Body of pancreas (tissue), 4 donors: Measurements from ENCODE around the gene SEMA3E. TPM values are rescaled to one million over a fixed set of nuclear protein-coding genes. Genes with fewer than 3 reads are reported as not detected.
A peak's percentile ranks its signal among the peaks of the same experiment; 100 is the strongest.

Experiments
- ATAC-seq: fragments of 150-250 bp; one replicate; pipeline ENCODE4 v1.9.1; 2016
- DNase-seq, 4 donors: peaks; one replicate each; pipeline ENCODE4 v3.0.0-alpha.2; 2019
- H3K27ac ChIP-seq, 4 donors: fragments of 200-600 bp; sonication (generic); 1 replicate in 3 of 4; 2 replicates in 1 of 4; pipeline versions ENCODE4 v1.5.1 to v1.6.1; 2016 to 2019; ENCODE audit warnings: mild to moderate bottlenecking in 1 of 4, mixed read lengths in 1 of 4, moderate library complexity in 1 of 4
- H3K27me3 ChIP-seq, 2 donors: fragments of 200-600 bp; sonication (generic); one replicate each; pipeline ENCODE4 v1.6.0; 2016; ENCODE audit warnings: mild to moderate bottlenecking in 1 of 2
- H3K36me3 ChIP-seq, 2 donors: fragments of 200-600 bp; sonication (generic); replicated peaks in 1 of 2; 2 replicates each; pipeline ENCODE4 v1.5.1; 2016; ENCODE audit warnings: low read depth in 2 of 2; ENCODE audit not compliant: insufficient read depth in 1 of 2
- H3K4me1 ChIP-seq: fragments of 200-600 bp; sonication (generic); one replicate; pipeline ENCODE4 v1.6.0; 2016
- H3K4me3 ChIP-seq, 2 donors: fragments of 200-600 bp; sonication (generic); 1 replicate in 1 of 2; 2 replicates in 1 of 2; pipeline ENCODE4 v1.5.1; 2016 to 2019
- H3K9me3 ChIP-seq, 3 donors: fragments of 200-600 bp; sonication (generic); 1 replicate in 2 of 3; 2 replicates in 1 of 3; pipeline ENCODE4 v1.5.1; 2016
- POLR2A ChIP-seq, 3 donors: fragments of 450-650 bp; IDR thresholded peaks; one replicate each; pipeline ENCODE4 v1.6.1; 2016; ENCODE audit warnings: antibody characterized with exemption in 3 of 3, mild to moderate bottlenecking in 2 of 3
- WGBS, 2 donors: methylation state at CpG; one replicate each; pipeline ENCODE4 v1.1.5; 2017; 5-methylcytosine and 5-hydroxymethylcytosine counted together
- intact Hi-C: fragments of 100-400 bp; cut with DNase I; formaldehyde crosslinking; loops from one replicate; pipeline ENCODE4 v1.15.1; 2023
- total RNA-seq, 2 donors: library from RNA; depleted of rRNA; stranded (reverse); fragments of >200 nt; gene quantifications; one replicate each; pipeline ENCODE4 v1.1.0, GENCODE V29; 2016
- TF ChIP-seq, protein P1 (sequence below), 7 experiments: fragments of 450-650 bp in 4 of 7; fragments of 200-600 bp in 3 of 7; sonication (generic) in 3 of 7; IDR thresholded peaks; one replicate each; pipeline ENCODE4 v1.5.1; 2016 to 2019; ENCODE audit warnings: antibody characterized with exemption in 7 of 7

SEMA3E gene
- total RNA-seq, 2 donors from 2014 or later = under 0.01 to 20.5 TPM

DNA sequence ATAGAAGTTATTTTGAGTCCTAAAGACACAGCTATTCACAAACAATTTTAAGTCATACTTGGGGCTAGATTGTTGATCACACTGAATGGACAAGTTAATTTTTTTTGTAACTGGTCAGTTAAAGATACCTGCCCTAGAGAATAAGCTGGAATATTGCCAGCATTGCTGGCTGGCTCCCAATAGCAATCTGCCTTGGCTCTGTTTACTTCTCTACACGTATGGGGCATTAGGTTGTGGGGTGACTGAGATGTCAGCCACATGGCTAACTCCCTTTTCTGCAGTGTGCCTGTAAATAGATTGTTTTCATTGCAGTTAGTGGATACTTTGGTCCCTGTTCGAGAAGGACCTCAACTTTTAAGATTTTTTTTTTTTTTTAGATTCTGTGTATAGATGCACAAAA lies 128.2 kb downstream of the SEMA3E start:
- no peaks in the 10 kb centered on the region for H3K27me3 ChIP-seq
- no peaks in the 10 kb centered on the region for H3K36me3 ChIP-seq
- intact Hi-C loops = no loop called here
- no peak overlapping the region for H3K4me3 ChIP-seq
- DNase-seq (peak in 2 of 4 donors; percentile 12 to 13), ATAC-seq (no peak)
- H3K27ac ChIP-seq = no peak overlapping the region
- H3K9me3 ChIP-seq = no peaks in the 10 kb centered on the region
- no peaks in the 10 kb centered on the region for H3K4me1 ChIP-seq
- WGBS, 2 donors = 0 to 14% methylated on average over 2 of the region's 2 CpGs
- no peak for TF ChIP-seq POLR2A (IDR thresholded peaks at IDR 0.05)
- TF ChIP-seq, protein P1, sequence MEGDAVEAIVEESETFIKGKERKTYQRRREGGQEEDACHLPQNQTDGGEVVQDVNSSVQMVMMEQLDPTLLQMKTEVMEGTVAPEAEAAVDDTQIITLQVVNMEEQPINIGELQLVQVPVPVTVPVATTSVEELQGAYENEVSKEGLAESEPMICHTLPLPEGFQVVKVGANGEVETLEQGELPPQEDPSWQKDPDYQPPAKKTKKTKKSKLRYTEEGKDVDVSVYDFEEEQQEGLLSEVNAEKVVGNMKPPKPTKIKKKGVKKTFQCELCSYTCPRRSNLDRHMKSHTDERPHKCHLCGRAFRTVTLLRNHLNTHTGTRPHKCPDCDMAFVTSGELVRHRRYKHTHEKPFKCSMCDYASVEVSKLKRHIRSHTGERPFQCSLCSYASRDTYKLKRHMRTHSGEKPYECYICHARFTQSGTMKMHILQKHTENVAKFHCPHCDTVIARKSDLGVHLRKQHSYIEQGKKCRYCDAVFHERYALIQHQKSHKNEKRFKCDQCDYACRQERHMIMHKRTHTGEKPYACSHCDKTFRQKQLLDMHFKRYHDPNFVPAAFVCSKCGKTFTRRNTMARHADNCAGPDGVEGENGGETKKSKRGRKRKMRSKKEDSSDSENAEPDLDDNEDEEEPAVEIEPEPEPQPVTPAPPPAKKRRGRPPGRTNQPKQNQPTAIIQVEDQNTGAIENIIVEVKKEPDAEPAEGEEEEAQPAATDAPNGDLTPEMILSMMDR (IDR thresholded peaks at IDR 0.05) = no peak

DNA sequence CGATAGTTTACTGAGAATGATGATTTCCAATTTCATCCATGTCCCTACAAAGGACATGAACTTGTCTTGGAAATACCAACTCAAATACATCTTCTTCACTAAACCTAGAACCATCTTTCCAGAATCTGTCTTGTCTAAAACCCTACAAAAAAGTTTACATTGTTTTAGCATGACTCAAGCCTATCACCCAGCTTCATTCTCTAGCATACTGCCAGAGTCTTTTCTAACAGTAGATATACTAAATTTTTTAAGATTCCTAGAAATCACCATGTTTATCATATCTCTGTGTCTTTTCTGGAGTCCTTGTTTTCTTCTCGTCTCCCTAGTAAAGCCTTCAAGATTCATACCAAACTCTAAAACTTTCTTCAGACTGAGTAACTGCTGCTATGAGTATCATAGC lies 129.7 kb downstream of the SEMA3E start:
- Histone ChIP-seq H3K36me3 (no peaks in the 10 kb centered on the region), H3K4me1 (no peaks in the 10 kb centered on the region), H3K27ac (no peak overlapping the region), H3K27me3 (no peaks in the 10 kb centered on the region), H3K4me3 (no peak overlapping the region), H3K9me3 (no peaks in the 10 kb centered on the region)
- no peak for ATAC-seq
- 85 to 86% methylated on average over 2 of the region's 2 CpGs for WGBS, 2 donors
- intact Hi-C loops = no loop called here
- TF ChIP-seq, protein P1 (IDR thresholded peaks at IDR 0.05) = no peak
- TF ChIP-seq POLR2A (IDR thresholded peaks at IDR 0.05) = no peak
- no peak for DNase-seq

DNA sequence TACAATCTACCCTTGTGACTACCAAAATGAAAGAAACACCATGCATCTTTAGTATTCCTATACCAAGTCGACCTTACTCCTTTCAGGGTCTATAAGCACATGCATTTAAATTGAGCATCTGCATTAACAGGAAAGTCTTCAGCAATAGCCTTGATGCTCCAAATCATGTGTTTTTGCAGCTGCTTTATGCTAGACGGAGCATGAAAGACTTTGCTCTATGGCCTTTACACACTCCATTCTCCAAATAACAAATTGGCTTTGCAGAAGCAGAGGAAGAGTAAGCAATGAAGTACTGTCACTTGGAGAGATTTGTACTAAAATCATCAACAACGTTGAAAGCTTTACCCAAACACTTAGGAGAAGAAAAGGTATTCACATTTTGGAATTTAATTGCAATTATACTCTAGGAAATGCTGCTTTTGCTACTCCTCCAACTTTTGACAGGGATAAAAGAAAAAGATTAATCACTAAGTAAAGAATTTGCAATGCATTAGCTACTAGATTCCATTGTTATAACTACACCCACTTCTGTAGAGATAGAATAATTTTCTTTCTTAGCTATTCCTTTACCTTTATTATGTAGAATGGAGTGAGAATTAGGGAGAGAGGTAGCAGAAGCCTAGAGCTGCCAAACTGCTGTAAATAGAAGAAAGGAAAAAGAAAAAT lies 131.8 kb downstream of the SEMA3E start:
- Histone ChIP-seq H3K4me1 (no peaks in the 10 kb centered on the region), H3K36me3 (no peaks in the 10 kb centered on the region), H3K27me3 (no peaks in the 10 kb centered on the region), H3K9me3 (no peaks in the 10 kb centered on the region), H3K4me3 (no peak overlapping the region), H3K27ac (no peak overlapping the region)
- intact Hi-C loops = no loop called here
- DNase-seq (no peak), ATAC-seq (no peak)
- no peak for TF ChIP-seq POLR2A (IDR thresholded peaks at IDR 0.05)
- TF ChIP-seq, protein P1 (IDR thresholded peaks at IDR 0.05) = no peak
- WGBS, 2 donors = 45 to 50% methylated on average over 3 of the region's 3 CpGs

DNA sequence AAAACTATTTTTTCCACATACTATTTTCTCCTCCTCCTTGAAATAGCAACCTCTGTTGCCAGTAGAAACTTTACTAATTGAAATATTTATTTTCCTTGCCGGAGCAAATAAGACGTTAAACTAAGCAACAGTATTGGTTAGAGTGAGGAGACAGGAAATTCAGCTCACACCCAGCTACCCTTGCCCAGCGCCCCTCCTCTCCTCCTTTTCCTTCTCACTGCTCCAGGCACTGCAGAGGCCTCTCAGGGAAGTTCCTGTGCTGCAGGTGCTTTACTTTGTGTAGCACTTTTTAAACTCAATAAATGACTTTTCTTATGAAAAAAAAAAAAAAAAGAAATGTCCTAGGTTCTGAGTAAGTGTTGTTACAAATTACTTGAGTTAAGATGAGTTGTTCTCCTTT lies 134.0 kb downstream of the SEMA3E start:
- DNase-seq (no peak), ATAC-seq (no peak)
- H3K27me3 ChIP-seq = no peaks in the 10 kb centered on the region
- H3K4me3 ChIP-seq = no peak overlapping the region
- no peaks in the 10 kb centered on the region for H3K36me3 ChIP-seq
- H3K27ac ChIP-seq = no peak overlapping the region
- no peaks in the 10 kb centered on the region for H3K9me3 ChIP-seq
- intact Hi-C loops = no loop called here
- WGBS, 2 donors = 32 to 49% methylated on average over 3 of the region's 3 CpGs
- no peaks in the 10 kb centered on the region for H3K4me1 ChIP-seq
- TF ChIP-seq, protein P1 (IDR thresholded peaks at IDR 0.05) = no peak
- TF ChIP-seq POLR2A (IDR thresholded peaks at IDR 0.05) = no peak
